Vagina (tissue), 2 donors: ENCODE data around the gene SQSTM1. TPM values are rescaled to one million over a fixed set of nuclear protein-coding genes. Genes with fewer than 3 reads are reported as not detected.

Experiments used
- DNase-seq, 2 donors: peaks; one replicate each; pipeline ENCODE4 v3.0.0-alpha.2; 2017; ENCODE audit errors: extremely low spot score in 2 of 2
- H3K27ac ChIP-seq: fragments of 200-600 bp; sonication (generic); one replicate; pipeline ENCODE4 v1.5.1; 2019
- H3K27me3 ChIP-seq: fragments of 200-600 bp; sonication (generic); one replicate; pipeline ENCODE4 v1.5.1; 2019
- H3K36me3 ChIP-seq, 2 donors: fragments of 200-600 bp; sonication (generic); one replicate each; pipeline ENCODE4 v1.5.1; 2017 to 2019
- H3K4me1 ChIP-seq: fragments of 200-600 bp; sonication (generic); one replicate; pipeline ENCODE4 v1.5.1; 2019
- H3K4me3 ChIP-seq, 2 donors: fragments of 200-600 bp; sonication (generic); 1 replicate in 1 of 2; 2 replicates in 1 of 2; pipeline ENCODE4 v1.5.1; 2016 to 2019
- H3K9me3 ChIP-seq: fragments of 200-600 bp; sonication (generic); one replicate; pipeline ENCODE4 v1.5.1; 2019
- CTCF ChIP-seq, 3 experiments: fragments of 450-650 bp in 2 of 3; fragments of 200-600 bp in 1 of 3; sonication (generic) in 1 of 3; IDR thresholded peaks; one replicate each; pipeline ENCODE4 v1.5.1; 2017 to 2019; ENCODE audit warnings: antibody characterized with exemption in 3 of 3, mild to moderate bottlenecking in 2 of 3, moderate library complexity in 2 of 3
- POLR2A ChIP-seq, 2 donors: fragments of 450-650 bp; IDR thresholded peaks; one replicate each; pipeline ENCODE4 v1.6.1; 2017; ENCODE audit warnings: antibody characterized with exemption in 2 of 2, mild to moderate bottlenecking in 2 of 2, moderate library complexity in 2 of 2
- POLR2AphosphoS5 ChIP-seq, 2 donors: sonication (generic); formaldehyde crosslinking; IDR thresholded peaks; one replicate each; pipeline ENCODE4 v1.9.0; 2017; ENCODE audit warnings: antibody characterized with exemption in 2 of 2, mild to moderate bottlenecking in 2 of 2, low read depth in 1 of 2; ENCODE audit not compliant: insufficient read depth in 1 of 2
- intact Hi-C: fragments of 100-400 bp; cut with DNase I; formaldehyde crosslinking; loops from one replicate; pipeline ENCODE4 v1.15.1; 2023
- total RNA-seq: library from RNA; depleted of rRNA; stranded (reverse); fragments of >200 nt; gene quantifications from one replicate; pipeline ENCODE4 v1.2.3, GENCODE V29; 2016

SQSTM1 gene
- total RNA-seq, 1 donor from 2014 or later = 373 TPM

GRCh38 chr5:179873588-179874110, 52.9 kb downstream of the SQSTM1 start:
- Histone ChIP-seq H3K4me3 (no peak overlapping the region), H3K36me3 (peaks cover 0 to 75% of the 10 kb centered on the region in 2 donors), H3K27ac (no peak overlapping the region), H3K4me1 (peaks cover 8% of the 10 kb centered on the region), H3K9me3 (no peaks in the 10 kb centered on the region), H3K27me3 (no peaks in the 10 kb centered on the region)
- DNase-seq = no peak
- intact Hi-C loops = no loop called here
- TF ChIP-seq POLR2A (IDR thresholded peaks at IDR 0.05) = no peak
- no peak for TF ChIP-seq CTCF (IDR thresholded peaks at IDR 0.05)
- TF ChIP-seq POLR2AphosphoS5 (IDR thresholded peaks at IDR 0.05; ENCODE audit: insufficient read depth in 1 of 2, low read depth in 1 of 2) = no peak

- peaks cover 8% of the 10 kb centered on the region for H3K4me1 ChIP-seq
- H3K9me3 ChIP-seq = no peaks in the 10 kb centered on the region
- no peaks in the 10 kb centered on the region for H3K27me3 ChIP-seq
- TF ChIP-seq CTCF (IDR thresholded peaks at IDR 0.05) = no peak
- no peak for TF ChIP-seq POLR2AphosphoS5 (IDR thresholded peaks at IDR 0.05; ENCODE audit: insufficient read depth in 1 of 2, low read depth in 1 of 2)
- TF ChIP-seq POLR2A (IDR thresholded peaks at IDR 0.05) = no peak
- intact Hi-C loops = no loop called here
- no peak overlapping the region for H3K4me3 ChIP-seq
- H3K27ac ChIP-seq = no peak overlapping the region
- no peak for DNase-seq
- H3K36me3 ChIP-seq = peaks cover 0 to 75% of the 10 kb centered on the region in 2 donors
Observed at GRCh38 chr5:179874136-179874535, 53.4 kb downstream of the SQSTM1 start.

- Histone ChIP-seq H3K4me1 (peaks cover 8% of the 10 kb centered on the region), H3K27me3 (no peaks in the 10 kb centered on the region), H3K27ac (no peak overlapping the region), H3K9me3 (no peaks in the 10 kb centered on the region), H3K36me3 (peaks cover 0 to 75% of the 10 kb centered on the region in 2 donors), H3K4me3 (no peak overlapping the region)
- DNase-seq = no peak
- no peak for TF ChIP-seq POLR2AphosphoS5 (IDR thresholded peaks at IDR 0.05; ENCODE audit: insufficient read depth in 1 of 2, low read depth in 1 of 2)
- TF ChIP-seq CTCF (IDR thresholded peaks at IDR 0.05) = no peak
- TF ChIP-seq POLR2A (IDR thresholded peaks at IDR 0.05) = no peak
- intact Hi-C loops = no loop called here
Observed at GRCh38 chr5:179874536-179875292, 54.0 kb downstream of the SQSTM1 start.

- no peaks in the 10 kb centered on the region for H3K27me3 ChIP-seq
- intact Hi-C loops = no loop called here
- H3K27ac ChIP-seq = peak overlapping the region; percentile 39
- no peaks in the 10 kb centered on the region for H3K9me3 ChIP-seq
- H3K36me3 ChIP-seq = peaks cover 0 to 75% of the 10 kb centered on the region in 2 donors
- H3K4me1 ChIP-seq = peaks cover 8% of the 10 kb centered on the region
- DNase-seq = no peak
- TF ChIP-seq POLR2A (IDR thresholded peaks at IDR 0.05) (no peak), CTCF (IDR thresholded peaks at IDR 0.05) (no peak)
- no peak overlapping the region for H3K4me3 ChIP-seq
Observed at GRCh38 chr5:179875741-179876609, 55.3 kb downstream of the SQSTM1 start.
